ENCODE results near the gene ADAMTS17.
A peak's percentile ranks its signal among the peaks of the same experiment; 100 is the strongest.
"Not testable (repeated sequence)": the region's sequence is repeated elsewhere in the genome, so short reads cannot be mapped to it uniquely, and the experiment has no call there.

The ADAMTS17 gene

DNA sequence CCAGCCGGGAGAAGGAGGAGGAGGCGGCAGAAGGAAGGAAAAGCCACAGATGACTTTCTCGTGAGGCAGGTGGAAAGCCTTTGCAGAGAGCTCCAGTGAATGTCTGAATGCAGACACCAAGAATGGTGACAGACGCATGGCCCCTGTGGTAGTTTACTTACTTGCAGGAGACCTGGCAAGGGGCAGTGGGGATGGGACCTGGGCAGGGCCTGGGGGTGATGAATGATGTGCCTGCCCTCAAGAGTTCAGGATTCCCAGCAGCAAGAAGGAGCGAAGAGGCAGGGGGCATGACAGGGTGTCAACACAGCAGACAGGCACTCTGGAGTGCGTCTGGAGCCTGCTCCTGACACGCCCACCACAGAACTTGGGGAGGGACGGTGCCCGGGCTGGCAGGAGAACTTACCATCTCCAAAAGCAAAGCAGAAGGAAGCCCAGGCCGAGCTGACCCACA is 348.1 kb downstream of the ADAMTS17 start:
- DNase-seq (ENCODE audit: low spot score): no peak

DNA sequence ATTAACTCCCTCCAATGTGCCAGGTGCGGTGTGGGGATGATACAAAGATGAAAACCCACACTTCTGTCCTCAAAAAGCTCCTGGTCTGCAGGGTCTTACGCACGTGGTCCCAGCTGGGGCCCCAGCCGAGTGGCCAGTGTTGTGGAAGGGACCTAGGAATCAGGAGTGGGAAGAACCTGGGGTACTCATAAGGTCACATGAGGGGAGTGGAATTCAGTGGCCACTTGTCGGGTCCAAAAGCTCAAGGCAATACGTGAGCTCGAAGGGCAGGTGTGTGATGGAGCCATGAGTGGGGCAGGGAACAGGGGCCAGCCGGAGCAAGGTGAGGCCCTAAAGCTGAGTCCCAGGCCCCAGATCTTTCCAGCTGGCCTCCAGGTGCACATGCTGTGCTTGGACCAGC is 348.5 kb downstream of the ADAMTS17 start:
- no peak for DNase-seq (ENCODE audit: low spot score)

DNA sequence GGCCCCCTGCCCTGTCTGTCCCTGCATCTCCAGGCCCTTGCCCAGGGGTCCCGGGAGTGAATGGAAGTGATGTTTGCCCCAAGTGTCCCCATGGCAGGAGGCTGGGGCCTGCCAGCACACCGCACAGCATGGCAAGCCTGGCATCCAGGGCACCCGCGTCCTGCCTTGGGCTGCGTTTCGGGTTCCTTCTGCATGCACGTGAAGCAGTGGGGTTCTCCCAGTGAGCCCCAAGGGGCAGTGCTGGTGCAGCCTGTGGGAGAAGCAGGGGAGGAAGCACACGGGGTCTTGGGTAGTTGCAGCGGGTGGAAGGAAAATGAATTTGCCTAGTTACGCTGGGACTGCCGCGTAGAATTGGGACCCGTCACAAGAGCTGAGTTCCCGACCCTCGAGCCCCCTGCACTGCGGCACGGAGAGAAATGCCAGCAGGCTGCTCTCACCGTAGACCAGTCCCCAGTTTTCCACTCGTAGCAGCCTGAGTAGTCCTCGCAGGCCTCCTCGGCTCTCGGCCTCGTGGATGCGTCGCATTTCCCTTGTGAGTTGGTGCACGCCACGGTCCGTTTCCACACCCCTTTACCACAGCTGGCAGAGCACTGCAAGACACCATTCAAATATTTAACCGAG is 349.1 kb downstream of the ADAMTS17 start:
- DNase-seq (ENCODE audit: low spot score): no peak

DNA sequence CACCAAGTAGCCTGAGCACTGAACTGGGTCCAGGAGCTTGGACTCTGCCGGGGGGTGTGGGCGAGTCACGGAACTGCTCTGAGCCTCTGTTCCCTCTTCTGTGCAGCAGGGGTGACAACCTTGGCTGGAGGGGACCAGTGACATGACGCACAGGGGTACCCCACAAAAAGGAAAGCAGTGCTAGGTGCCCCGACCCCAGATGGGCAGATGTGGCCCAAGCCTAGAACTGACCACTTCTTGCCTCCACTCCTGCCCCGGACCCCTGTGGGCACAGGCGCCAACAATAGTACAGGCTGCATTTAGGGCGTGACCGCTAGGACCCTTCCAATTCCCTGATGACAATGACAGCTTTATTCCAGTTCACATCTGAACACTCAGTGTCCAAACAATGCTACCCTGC is 352.7 kb downstream of the ADAMTS17 start:
- no peak for DNase-seq (ENCODE audit: low spot score)

- DNase-seq (ENCODE audit: low spot score): no peak
Observed at GRCh38 chr15:99987701-99988100, 354.1 kb downstream of the ADAMTS17 start.

GRCh38 chr15:99987119-99987506 is 354.7 kb downstream of the ADAMTS17 start:
- no peak for DNase-seq (ENCODE audit: low spot score)

DNA sequence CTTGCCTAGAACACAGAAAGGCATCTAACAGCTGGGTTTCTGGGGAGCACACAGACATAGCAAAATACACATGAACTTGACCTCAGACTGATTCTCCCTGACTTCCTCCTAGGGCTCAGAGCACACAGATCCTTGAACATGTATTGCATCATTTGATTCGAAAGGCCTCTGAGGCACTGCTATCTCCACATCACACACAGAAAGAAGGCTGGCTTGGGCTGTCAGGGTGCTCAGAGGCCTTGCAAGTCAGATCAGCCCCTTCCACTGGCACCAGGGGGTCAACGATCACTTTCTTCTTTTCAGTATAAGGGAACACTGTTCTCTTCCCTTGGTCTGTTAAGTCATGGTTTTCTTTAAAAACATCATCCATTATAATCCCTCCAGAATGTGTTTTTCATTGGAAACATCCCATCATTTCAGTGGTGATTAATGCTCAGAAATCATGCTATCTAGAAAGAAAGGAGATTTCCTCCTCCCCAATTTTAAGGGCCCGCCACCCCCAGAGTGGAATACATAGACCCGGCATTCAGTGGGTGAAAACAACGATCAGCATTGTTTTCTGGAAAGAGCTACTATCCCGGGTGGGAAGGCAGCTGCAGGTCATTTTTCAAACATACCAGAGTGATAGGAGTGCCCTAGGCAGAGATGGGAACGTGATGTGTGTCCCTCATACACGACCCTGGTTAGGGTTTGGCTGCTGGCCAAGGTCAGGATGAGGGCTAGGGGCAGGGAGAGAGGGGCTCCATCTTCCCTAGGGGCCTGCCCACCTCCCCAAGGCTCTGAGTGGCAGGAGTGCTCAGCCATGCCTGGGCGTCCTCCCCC is 355.3 kb downstream of the ADAMTS17 start:
- peak; percentile 84 for DNase-seq (ENCODE audit: low spot score)

DNA sequence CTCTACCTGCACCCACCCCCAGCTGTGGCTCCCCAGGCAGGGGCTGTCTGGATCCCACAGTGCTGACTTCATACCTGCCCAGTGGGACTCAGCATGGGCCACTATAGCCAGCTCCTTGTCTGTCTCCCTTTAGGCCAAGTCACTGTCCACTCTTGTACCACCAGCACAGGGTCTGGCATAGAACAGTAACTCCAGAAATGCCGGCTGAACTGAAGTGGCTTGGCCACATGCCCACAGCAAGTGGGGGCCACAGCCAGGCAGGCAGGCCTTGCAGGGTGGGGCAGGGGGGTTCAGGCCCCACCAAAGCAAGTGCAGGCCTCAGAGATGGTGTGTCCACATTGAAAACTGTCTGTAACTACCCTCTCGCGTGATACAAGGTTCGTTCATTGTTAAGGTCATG is 355.9 kb downstream of the ADAMTS17 start:
- DNase-seq (ENCODE audit: low spot score): no peak

DNA sequence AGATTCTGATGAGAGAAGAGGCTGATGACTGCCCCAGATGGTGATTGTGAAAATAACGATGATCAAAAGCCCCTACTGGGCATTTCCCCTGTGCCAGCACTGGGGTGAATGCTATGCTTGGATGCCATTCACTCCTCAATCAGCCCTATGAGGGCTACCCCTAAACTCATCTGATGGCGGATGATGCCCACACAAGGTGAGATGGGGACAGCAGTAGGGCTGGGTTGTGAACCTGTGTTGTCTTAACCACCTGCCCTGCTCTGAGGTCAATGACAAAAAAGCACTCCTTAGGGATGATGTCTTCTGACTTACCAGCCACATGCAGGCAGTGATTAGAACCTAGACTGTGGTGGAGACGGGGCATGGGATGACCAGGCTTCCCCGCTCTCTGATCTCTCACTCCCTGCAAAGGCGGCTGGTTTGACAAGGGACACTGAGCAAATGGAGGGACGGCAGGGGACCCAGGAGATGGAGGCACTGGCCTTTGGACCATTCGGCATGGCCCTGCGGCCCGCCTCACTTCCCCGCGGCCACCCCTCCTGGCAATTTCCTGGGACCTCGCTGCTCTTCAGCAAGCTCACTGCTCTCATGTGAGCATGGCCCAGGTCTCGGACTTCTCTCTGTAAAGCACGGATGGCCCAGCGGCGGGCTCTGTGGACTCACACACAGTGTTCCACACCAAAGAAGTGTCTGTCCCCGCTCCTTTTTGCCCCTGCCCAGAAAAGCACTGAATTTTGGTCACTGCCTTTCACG is 357.1 kb downstream of the ADAMTS17 start:
- DNase-seq (ENCODE audit: low spot score): no peak

DNA sequence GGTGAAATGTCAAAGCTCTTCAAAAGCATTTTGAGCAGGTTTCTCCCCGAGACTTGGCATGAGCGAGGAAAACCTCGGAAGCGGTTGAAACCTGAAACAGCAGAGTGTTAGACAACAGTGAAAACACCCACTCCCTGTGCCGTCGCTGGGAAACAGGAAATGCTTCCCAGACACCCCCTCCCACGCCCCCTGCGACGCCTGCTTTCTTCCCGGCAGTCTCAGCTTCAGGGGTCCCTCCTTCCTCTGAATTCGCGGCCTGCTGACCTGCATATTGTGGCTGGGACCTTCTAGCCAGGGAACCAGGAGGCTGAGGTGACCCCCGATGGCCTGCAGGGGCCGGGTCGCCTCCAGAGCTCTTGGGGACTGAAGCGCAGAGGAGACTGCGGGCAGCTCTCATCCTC is 357.9 kb downstream of the ADAMTS17 start:
- no peak for DNase-seq (ENCODE audit: low spot score)

GRCh38 chr15:99983171-99983885 is 358.4 kb downstream of the ADAMTS17 start:
- no peak for DNase-seq (ENCODE audit: low spot score)

- DNase-seq (ENCODE audit: low spot score): no peak
Observed at GRCh38 chr15:99982662-99983061, 359.1 kb downstream of the ADAMTS17 start.

DNA sequence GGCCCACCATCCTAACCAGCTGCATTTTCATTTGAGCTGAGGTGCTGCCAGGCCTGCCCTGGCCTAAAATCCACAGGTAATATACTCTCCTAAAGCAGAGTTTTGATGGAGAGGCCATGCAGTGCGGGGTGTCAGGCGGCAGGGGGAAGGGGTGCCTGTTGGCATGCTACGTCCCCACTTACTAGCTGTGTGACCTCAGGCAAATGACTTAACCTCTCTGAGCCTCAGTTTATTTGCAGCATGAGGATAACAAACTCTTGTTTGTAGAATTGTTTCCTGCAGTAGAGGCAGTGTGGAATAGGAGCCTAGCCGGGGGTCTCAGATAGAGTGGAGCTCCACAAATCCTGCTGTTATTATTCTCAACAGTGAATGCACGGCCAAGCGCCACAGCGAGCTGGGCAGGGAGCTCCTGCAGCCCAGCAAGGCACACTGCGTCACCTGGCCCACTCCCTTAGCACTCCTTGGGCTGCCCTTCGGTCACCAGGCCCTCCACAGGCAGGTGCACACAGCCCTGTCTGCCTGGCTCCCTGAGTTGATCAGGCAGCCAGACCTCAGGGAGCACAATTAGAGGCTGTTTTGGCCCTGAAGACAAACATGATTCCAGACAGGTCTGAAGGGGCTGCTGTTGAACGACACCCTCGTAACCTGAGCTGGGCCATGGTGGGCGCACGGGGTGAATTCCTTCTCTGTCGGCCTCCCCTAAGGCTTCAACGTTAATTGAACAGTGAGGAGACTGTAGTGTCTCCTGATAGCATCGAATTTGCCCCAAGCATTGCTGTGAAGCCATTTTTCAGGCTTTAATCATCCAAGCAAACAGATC is 359.7 kb downstream of the ADAMTS17 start:
- DNase-seq (ENCODE audit: low spot score): no peak

- no peak for DNase-seq (ENCODE audit: low spot score)
Observed at GRCh38 chr15:99981191-99981647, 360.6 kb downstream of the ADAMTS17 start.

- no peak for DNase-seq (ENCODE audit: low spot score)
Observed at GRCh38 chr15:99980752-99981151, 361.0 kb downstream of the ADAMTS17 start.

GRCh38 chr15:99979886-99980285 is 361.9 kb downstream of the ADAMTS17 start:
- DNase-seq (ENCODE audit: low spot score): not testable (repeated sequence)

GRCh38 chr15:99979371-99979770 is 362.4 kb downstream of the ADAMTS17 start:
- DNase-seq (ENCODE audit: low spot score): no peak

GRCh38 chr15:99978426-99978825 is 363.3 kb downstream of the ADAMTS17 start:
- no peak for DNase-seq (ENCODE audit: low spot score)

DNA sequence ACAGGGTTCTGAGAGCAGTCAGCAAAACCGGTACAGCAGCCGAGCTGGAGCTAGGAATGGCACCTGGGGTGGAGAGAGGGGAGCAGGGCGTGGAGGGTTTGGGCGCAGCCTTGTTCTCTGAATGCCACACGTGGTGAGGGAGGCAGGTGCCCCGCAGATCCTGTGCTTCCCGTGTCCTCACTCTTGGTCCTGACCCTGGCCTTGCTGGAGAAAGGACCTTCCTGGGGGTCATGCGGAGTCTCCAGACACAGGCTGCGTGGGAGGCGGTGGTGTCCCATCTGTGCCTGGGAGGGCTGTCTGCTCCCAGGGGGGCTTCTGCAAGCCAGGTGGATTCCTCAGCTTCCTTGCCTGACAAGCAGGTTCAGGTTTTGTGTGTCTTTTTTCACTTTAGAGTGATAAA is 363.8 kb downstream of the ADAMTS17 start:
- DNase-seq (ENCODE audit: low spot score): no peak

GRCh38 chr15:99976811-99977271 is 364.9 kb downstream of the ADAMTS17 start:
- no peak for DNase-seq (ENCODE audit: low spot score)

GRCh38 chr15:99976000-99976399 is 365.8 kb downstream of the ADAMTS17 start:
- DNase-seq (ENCODE audit: low spot score): no peak

Measured in globus pallidus (tissue), 1 donor.